OCI-LY1 (cell line): ENCODE results near the gene SLC17A7.

Experiments
- H2AFZ ChIP-seq: fragments of 200-600 bp; sonication (generic), shearing (Covaris generic); 2 replicates; pipeline ENCODE4 v1.6.0; 2014; ENCODE audit warnings: antibody characterized with exemption, mild to moderate bottlenecking, low read length
- H3F3A ChIP-seq: fragments of 200-600 bp; sonication (generic), shearing (Covaris generic); 2 replicates; pipeline ENCODE4 v1.6.0; 2014; ENCODE audit warnings: mild to moderate bottlenecking, antibody characterized with exemption, low read length, moderate library complexity; ENCODE audit not compliant: insufficient read depth
- H3K27ac ChIP-seq: fragments of 200-600 bp; sonication (generic); 2 replicates; pipeline ENCODE4 v1.5.1; 2014; ENCODE audit warnings: low read length, mixed run types, mild to moderate bottlenecking, low read depth; ENCODE audit not compliant: poor library complexity, severe bottlenecking
- H3K27me3 ChIP-seq: fragments of 200-600 bp; sonication (generic); 2 replicates; pipeline ENCODE4 v1.6.0; 2014; ENCODE audit warnings: antibody characterized with exemption, mild to moderate bottlenecking, low read length, moderate library complexity; ENCODE audit not compliant: insufficient read depth
- H3K36me3 ChIP-seq: fragments of 200-600 bp; sonication (generic); 2 replicates; pipeline ENCODE4 v1.6.1; 2014; ENCODE audit warnings: mild to moderate bottlenecking, antibody characterized with exemption, low read length, moderate library complexity, mixed read lengths; ENCODE audit not compliant: insufficient read depth
- H3K4me1 ChIP-seq: fragments of 200-600 bp; sonication (generic); 2 replicates; pipeline ENCODE4 v1.5.1; 2014; ENCODE audit warnings: mild to moderate bottlenecking, low read length, moderate library complexity; ENCODE audit not compliant: insufficient read depth, severe bottlenecking
- H3K4me2 ChIP-seq: fragments of 200-600 bp; sonication (generic), shearing (Covaris generic); 2 replicates; pipeline ENCODE4 v1.6.1; 2014; ENCODE audit warnings: low read length
- H3K4me3 ChIP-seq: fragments of 200-600 bp; sonication (generic); 2 replicates; pipeline ENCODE4 v1.5.1; 2014; ENCODE audit warnings: low read length, low read depth, mild to moderate bottlenecking, mixed read lengths; ENCODE audit not compliant: poor library complexity, severe bottlenecking
- H3K79me2 ChIP-seq: fragments of 200-600 bp; shearing (Covaris generic); 2 replicates; pipeline ENCODE4 v1.6.1; 2016; ENCODE audit warnings: mixed run types, low read length, mixed read lengths; ENCODE audit not compliant: insufficient read depth
- H3K9ac ChIP-seq: fragments of 200-600 bp; sonication (generic), shearing (Covaris generic); 2 replicates; pipeline ENCODE4 v1.6.1; 2014; ENCODE audit warnings: mild to moderate bottlenecking, low read length, mixed read lengths
- H3K9me2 ChIP-seq: fragments of 200-600 bp; sonication (generic), shearing (Covaris generic); 2 replicates; pipeline ENCODE4 v1.6.1; 2014; ENCODE audit warnings: low read depth, mild to moderate bottlenecking, low read length, mixed read lengths
- H3K9me3 ChIP-seq: fragments of 200-600 bp; shearing (Covaris generic); 2 replicates; pipeline ENCODE4 v1.6.1; 2014; ENCODE audit warnings: low read length, mixed read lengths
- H4K20me1 ChIP-seq: fragments of 200-600 bp; sonication (generic), shearing (Covaris generic); 2 replicates; pipeline ENCODE4 v1.6.0; 2016; ENCODE audit warnings: mild to moderate bottlenecking, low read length; ENCODE audit not compliant: insufficient read depth
- CTCF ChIP-seq: fragments of 200-600 bp; sonication (generic), shearing (Covaris generic); IDR thresholded peaks from 2 replicates; pipeline ENCODE4 v1.5.1; 2017; ENCODE audit warnings: mild to moderate bottlenecking, antibody characterized with exemption, low read length, moderate library complexity, mixed read lengths
- EZH2 ChIP-seq: fragments of 200-600 bp; sonication (generic), shearing (Covaris generic); IDR thresholded peaks from 2 replicates; pipeline ENCODE4 v1.8.0; 2017; ENCODE audit warnings: borderline replicate concordance, mixed run types, mild to moderate bottlenecking, antibody characterized with exemption, low read length, moderate library complexity, mixed read lengths

Gene SLC17A7

GRCh38 chr19:49441210-49441959 is at the start of gene SLC17A7:
Gene SLC17A7, minus strand, starts transcription at chr19:49441527. Its CDS starts 148 bp downstream, at chr19:49441379.
- no peak within 1 kb of the TSS for H3K9ac ChIP-seq
- peaks cover 7% of the 10 kb centered on the region for H3K4me1 ChIP-seq
- no peak within 1 kb of the TSS; the same call in 1 of the 2 replicates for H3K4me2 ChIP-seq
- peaks cover 19% of the 10 kb centered on the region for H3K27me3 ChIP-seq
- H3K79me2 ChIP-seq = no peaks in the 10 kb centered on the region
- TF ChIP-seq EZH2 = no peak
- no peak for TF ChIP-seq CTCF
- no peaks in the 10 kb centered on the region for H3K9me3 ChIP-seq
- no peak within 1 kb of the TSS for H2AFZ ChIP-seq
- H3K4me3 ChIP-seq = no peak within 1 kb of the TSS
- peaks cover 6% of the 10 kb centered on the region for H3F3A ChIP-seq
- no peaks in the 10 kb centered on the region for H3K9me2 ChIP-seq
- no peaks in the 10 kb centered on the region for H4K20me1 ChIP-seq
- peaks cover under 1% of the 10 kb centered on the region; the same call in 1 of the 2 replicates for H3K36me3 ChIP-seq
- H3K27ac ChIP-seq = no peak within 1 kb of the TSS

- peaks cover 61% of the 10 kb centered on the region for H3K36me3 ChIP-seq
- peak overlapping the region; percentile 84 for H3K4me3 ChIP-seq
- H3K4me2 ChIP-seq = peak overlapping the region; percentile 85
- H3F3A ChIP-seq = peaks cover 18% of the 10 kb centered on the region
- peak overlapping the region; percentile 84 for H3K27ac ChIP-seq
- no peaks in the 10 kb centered on the region for H3K9me3 ChIP-seq
- H3K9me2 ChIP-seq = no peaks in the 10 kb centered on the region
- no peak overlapping the region for H2AFZ ChIP-seq
- no peaks in the 10 kb centered on the region for H3K27me3 ChIP-seq
- peaks cover 33% of the 10 kb centered on the region for H3K4me1 ChIP-seq
- H3K9ac ChIP-seq = peak overlapping the region; percentile 96
- no peaks in the 10 kb centered on the region for H4K20me1 ChIP-seq
- TF ChIP-seq EZH2 (no peak), CTCF (no peak)
- H3K79me2 ChIP-seq = peaks cover 23% of the 10 kb centered on the region
These were observed 49.1 kb upstream of the SLC17A7 start for GRCh38 chr19:49490287-49491029.

GRCh38 chr19:49489601-49490167 is 48.4 kb upstream of the SLC17A7 start:
- H3F3A ChIP-seq = peaks cover 18% of the 10 kb centered on the region
- peak overlapping the region; percentile 84 for H3K27ac ChIP-seq
- H3K79me2 ChIP-seq = peaks cover 23% of the 10 kb centered on the region
- H3K27me3 ChIP-seq = no peaks in the 10 kb centered on the region
- H3K4me2 ChIP-seq = peak overlapping the region; percentile 85
- no peaks in the 10 kb centered on the region for H3K9me2 ChIP-seq
- peaks cover 29% of the 10 kb centered on the region for H3K4me1 ChIP-seq
- H4K20me1 ChIP-seq = no peaks in the 10 kb centered on the region
- TF ChIP-seq CTCF (peak; percentile 70), EZH2 (no peak)
- peak overlapping the region; percentile 84 for H3K4me3 ChIP-seq
- H3K36me3 ChIP-seq = peaks cover 61% of the 10 kb centered on the region
- H2AFZ ChIP-seq = no peak overlapping the region
- peak overlapping the region; percentile 96 for H3K9ac ChIP-seq
- no peaks in the 10 kb centered on the region for H3K9me3 ChIP-seq
